ENCODE data around the gene EEA1. TPM values are rescaled to one million over a fixed set of nuclear protein-coding genes. Genes with fewer than 3 reads are reported as not detected.

Gene EEA1
- total and polyA plus RNA-seq, 2 of the 8 experiments (the other 6 are each of a cell fraction or from before 2014, with no cell fraction given) = 1.0 to 18.8 TPM

DNA sequence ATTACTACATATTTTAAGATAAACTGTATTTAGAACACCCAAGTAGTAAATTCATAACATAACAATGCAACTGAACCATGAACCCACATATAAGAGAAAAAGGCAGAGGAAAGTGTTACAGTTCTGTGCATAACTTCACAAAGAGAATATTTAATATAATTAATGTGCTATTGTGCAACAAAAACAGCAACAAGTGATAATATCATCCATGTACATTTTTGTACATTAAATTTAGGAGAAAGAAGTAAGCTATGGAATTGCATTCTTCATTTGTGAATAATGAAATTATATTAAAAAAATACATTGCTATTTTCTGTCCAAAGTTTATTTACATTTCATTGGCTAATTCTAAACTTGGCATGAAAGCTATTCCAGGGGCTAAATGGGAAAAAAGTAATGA is 153.7 kb downstream of the EEA1 start:
- ChIA-PET CTCF (ENCODE audit: partially characterized antibody) (no interaction called here), POLR2A (ENCODE audit: partially characterized antibody) (no interaction called here)
- Histone ChIP-seq H3K4me1 (replicated peaks in 1 of 4; ENCODE audit: control insufficient read depth in 3 of 4, insufficient read depth in 4 of 4, low read length in 3 of 4) (no peaks in the 10 kb centered on the region; a peak in 1 of 7 replicates), H2BK12ac (ENCODE audit: low read depth, low read length) (no peak overlapping the region), H3K4ac (replicated peaks; ENCODE audit: insufficient read length, low read depth, low read length) (no peak overlapping the region), H4K8ac (ENCODE audit: extremely low read depth, insufficient read depth, low read length) (no peak overlapping the region), H3K27me3 (replicated peaks in 1 of 4; ENCODE audit: control insufficient read depth in 3 of 4, extremely low read depth in 1 of 4, insufficient read depth in 3 of 4, low read length in 3 of 4) (no peaks in the 10 kb centered on the region), H3K9ac (replicated peaks in 1 of 4; ENCODE audit: extremely low read depth in 1 of 4, low read depth in 3 of 4, low read length in 3 of 4) (no peak overlapping the region), H2AFZ (ENCODE audit: low read length) (no peak overlapping the region), H3K36me3 (ENCODE audit: control insufficient read depth in 2 of 4, insufficient read depth in 4 of 4, low read length in 3 of 4) (peaks cover 0 to 23% (median under 1%) of the 10 kb centered on the region in 4 experiments; a peak in 2 of 8 replicates), H3K27ac (ENCODE audit: low read depth, low read length) (no peak overlapping the region), H2BK15ac (ENCODE audit: low read length) (no peak overlapping the region), H2BK5ac (ENCODE audit: low read depth, low read length) (no peak overlapping the region), H3K23ac (ENCODE audit: insufficient read length) (no peak overlapping the region), H3K79me1 (ENCODE audit: low read depth, low read length) (no peaks in the 10 kb centered on the region), H4K91ac (replicated peaks; ENCODE audit: insufficient read length, low read length) (no peak overlapping the region), H3K14ac (ENCODE audit: insufficient read length) (no peak overlapping the region), H3K4me2 (ENCODE audit: insufficient read depth in 1 of 2, low read depth in 2 of 2, low read length in 2 of 2) (no peak overlapping the region), H3K4me3 (ENCODE audit: extremely low read depth in 1 of 4, insufficient read depth in 2 of 4, low read depth in 3 of 4, low read length in 4 of 4) (no peak overlapping the region), H2BK20ac (ENCODE audit: low read length) (no peak overlapping the region), H4K20me1 (replicated peaks in 1 of 2; ENCODE audit: control insufficient read depth in 1 of 2, insufficient read depth in 2 of 2, low read length in 2 of 2) (no peaks in the 10 kb centered on the region), H3K23me2 (ENCODE audit: low read depth, low read length) (no peaks in the 10 kb centered on the region), H2BK120ac (replicated peaks; ENCODE audit: low read depth, low read length) (no peak overlapping the region), H3K9me3 (ENCODE audit: insufficient read depth in 2 of 2, low read depth in 1 of 2, low read length in 1 of 2) (no peaks in the 10 kb centered on the region), H3K18ac (ENCODE audit: extremely low read depth, low read length) (no peak overlapping the region), H3K79me2 (ENCODE audit: control insufficient read depth in 1 of 2, insufficient read depth in 2 of 2, low read length in 2 of 2) (no peaks in the 10 kb centered on the region), H3K56ac (replicated peaks; ENCODE audit: insufficient read length, low read depth, low read length) (no peak overlapping the region), H4K5ac (ENCODE audit: insufficient read length, low read depth, low read length) (no peak overlapping the region), H2AK5ac (ENCODE audit: low read depth, low read length) (no peak overlapping the region)
- no peak for FAIRE-seq
- no peak for DNase-seq (ENCODE audit: low read depth in 1 of 2, low spot score in 2 of 2)
- TF ChIP-seq TAF7 (optimal IDR thresholded peaks at IDR 0.05; ENCODE audit: borderline replicate concordance, low read depth, low read length) (no peak), GTF2F1 (IDR thresholded peaks at IDR 0.05; ENCODE audit: borderline replicate concordance, low read depth, low read length) (no peak), FOSL1 (IDR thresholded peaks at IDR 0.05; ENCODE audit: insufficient read depth, low read depth, low read length) (no peak), RBBP5 (IDR thresholded peaks at IDR 0.05; ENCODE audit: borderline replicate concordance, low read depth, low read length) (no peak), CTCF (IDR thresholded peaks at IDR 0.05; ENCODE audit: control extremely low read depth in 1 of 3, insufficient read depth in 1 of 3, low read depth in 1 of 3, low read length in 3 of 3) (no peak), KDM4A (IDR thresholded peaks at IDR 0.05; ENCODE audit: low read depth, low read length, severe bottlenecking) (no peak), YY1 (IDR thresholded peaks at IDR 0.05; ENCODE audit: low read depth, low read length) (no peak)

All from H1 (cell line).